HCT116 (cell line): Measurements from ENCODE around the gene DUSP2. TPM values are rescaled to one million over a fixed set of nuclear protein-coding genes. Genes with fewer than 3 reads are reported as not detected.

Source experiments
- ATAC-seq: fragments of 200-7000 bp; cut with Tn5 transposase; 2 replicates; pipeline ENCODE4 v1.9.1; 2020; ENCODE audit warnings: mild to moderate bottlenecking, moderate library complexity
- BruUV-seq: library from RNA; stranded (reverse); fragments of 400-500 nt; replicated peaks from 2 replicates; lab custom pipeline; 2021; lab: Mats Ljungman, UMichigan
- CTCF ChIA-PET: fragments of 300-600 bp; sonication (Branson Sonifier 250); formaldehyde crosslinking; loops from one replicate; lab custom pipeline; 2021; ENCODE audit warnings: antibody characterized with exemption; lab: Charles Lee
- POLR2A ChIA-PET: fragments of 300-600, 350-600 bp; sonication (Branson Sonifier 250); formaldehyde crosslinking; loops from one replicate; lab custom pipeline; 2021; ENCODE audit warnings: antibody characterized with exemption; lab: Charles Lee
- RAD21 ChIA-PET, 2 experiments: fragments of 300-600 bp; sonication (Branson Sonifier 250); formaldehyde crosslinking; loops; one replicate each; lab custom pipeline; 2023; ENCODE audit warnings: low total read pairs in 2 of 2; ENCODE audit not compliant: uncharacterized antibody in 2 of 2, unreplicated experiment in 2 of 2, low non-redundant PET in 1 of 2; lab: Charles Lee
- DNase-seq: peaks from one replicate; pipeline ENCODE4 v3.0.0-alpha.2; 2010; ENCODE audit warnings: low read depth, low spot score
- H2AFZ ChIP-seq: fragments of 200-600 bp; shearing (Covaris generic), sonication (generic); 2 replicates; pipeline ENCODE4 v1.6.1; 2017; ENCODE audit warnings: low read depth, mixed run types, mixed read lengths, antibody characterized with exemption, low read length; ENCODE audit not compliant: poor library complexity, severe bottlenecking
- H3K27ac ChIP-seq: 2 replicates; pipeline ENCODE4 v1.5.1; 2012; ENCODE audit warnings: low read depth, low read length
- H3K27me3 ChIP-seq: fragments of 200-600 bp; sonication (generic); 2 replicates; pipeline ENCODE4 v1.6.1; 2016; ENCODE audit warnings: mixed run types, low read length, mixed read lengths; ENCODE audit not compliant: insufficient read depth
- H3K36me3 ChIP-seq, 2 experiments: fragments of 200-500 bp in 1 of 2; fragments of 200-600 bp in 1 of 2; sonication (Bioruptor generic) in 1 of 2; sonication (generic) in 1 of 2; 2 replicates each; pipeline versions ENCODE4 v1.5.1 to v1.6.1; 2014 to 2016; ENCODE audit warnings: low read length in 2 of 2, inconsistent platforms in 1 of 2, mixed read lengths in 1 of 2, mixed run types in 1 of 2; ENCODE audit not compliant: insufficient read depth in 2 of 2, control insufficient read depth in 1 of 2
- H3K4me1 ChIP-seq, 2 experiments: fragments of 200-600 bp in 1 of 2; sonication (generic) in 1 of 2; 2 replicates each; pipeline versions ENCODE4 v1.5.1 to v1.6.1; 2012 to 2017; ENCODE audit warnings: low read length in 2 of 2, inconsistent platforms in 1 of 2, mild to moderate bottlenecking in 1 of 2, mixed read lengths in 1 of 2, mixed run types in 1 of 2, moderate library complexity in 1 of 2; ENCODE audit not compliant: insufficient read depth in 2 of 2, control insufficient read depth in 1 of 2
- H3K4me2 ChIP-seq: fragments of 200-600 bp; sonication (generic); 2 replicates; pipeline ENCODE4 v1.6.1; 2017; ENCODE audit warnings: mixed run types, low read length, mixed read lengths
- H3K4me3 ChIP-seq, 2 experiments: fragments of 200-600 bp in 1 of 2; sonication (generic) in 1 of 2; replicated peaks in 1 of 2; 2 replicates each; pipeline ENCODE4 v1.5.1; 2011 to 2016; ENCODE audit warnings: low read length in 2 of 2, control low read depth in 1 of 2, low read depth in 1 of 2, mild to moderate bottlenecking in 1 of 2, mixed read lengths in 1 of 2, mixed run types in 1 of 2
- H3K79me2 ChIP-seq: fragments of 200-600 bp; sonication (generic); 2 replicates; pipeline ENCODE4 v1.6.1; 2017; ENCODE audit warnings: mild to moderate bottlenecking, mixed run types, low read length, moderate library complexity, mixed read lengths; ENCODE audit not compliant: insufficient read depth
- H3K9ac ChIP-seq: fragments of 200-600 bp; sonication (generic); 2 replicates; pipeline ENCODE4 v1.6.1; 2016; ENCODE audit warnings: low read length, mixed read lengths
- H3K9me2 ChIP-seq: fragments of 200-600 bp; sonication (generic), shearing (Covaris generic); 2 replicates; pipeline ENCODE4 v1.6.1; 2017; ENCODE audit warnings: mixed run types, mild to moderate bottlenecking, moderate library complexity; ENCODE audit not compliant: insufficient read depth
- H3K9me3 ChIP-seq, 2 experiments: fragments of 200-500 bp in 1 of 2; fragments of 200-600 bp in 1 of 2; sonication (Bioruptor generic) in 1 of 2; sonication (generic) in 1 of 2; 2 replicates each; pipeline ENCODE4 v1.6.1; 2014 to 2017; ENCODE audit warnings: low read length in 2 of 2, mixed read lengths in 2 of 2, inconsistent platforms in 1 of 2, low read depth in 1 of 2, mild to moderate bottlenecking in 1 of 2, mixed run types in 1 of 2, moderate library complexity in 1 of 2; ENCODE audit not compliant: control insufficient read depth in 1 of 2, insufficient read depth in 1 of 2
- H4K20me1 ChIP-seq: fragments of 200-600 bp; sonication (generic), shearing (Covaris generic); 2 replicates; pipeline ENCODE4 v1.6.1; 2017; ENCODE audit warnings: mixed run types, mild to moderate bottlenecking, moderate library complexity; ENCODE audit not compliant: insufficient read depth
- EGR1 ChIP-seq: IDR thresholded peaks from 2 replicates; pipeline ENCODE4 v1.6.1; 2012; ENCODE audit warnings: low read depth
- EZH2 ChIP-seq: fragments of 200-600 bp; sonication (generic); IDR thresholded peaks from 2 replicates; pipeline ENCODE4 v1.6.1; 2017; ENCODE audit warnings: antibody characterized with exemption, mixed run types
- FOSL1 ChIP-seq: IDR thresholded peaks from 2 replicates; pipeline ENCODE4 v1.6.1; 2012; ENCODE audit warnings: low read depth
- RAD21 ChIP-seq: IDR thresholded peaks from 2 replicates; pipeline ENCODE4 v1.6.1; 2012; ENCODE audit warnings: low read depth, mild to moderate bottlenecking
- SP1 ChIP-seq: IDR thresholded peaks from 2 replicates; pipeline ENCODE4 v1.6.1; 2012; ENCODE audit warnings: low read depth
- TCF7L2 ChIP-seq: IDR thresholded peaks from 2 replicates; pipeline ENCODE4 v1.7.0; 2011; ENCODE audit warnings: borderline replicate concordance, inconsistent platforms; ENCODE audit not compliant: insufficient read depth, insufficient read length; ENCODE audit errors: extremely low read depth
- YY1 ChIP-seq: IDR thresholded peaks from 2 replicates; pipeline ENCODE4 v1.6.1; 2011; ENCODE audit warnings: low read length, low read depth, moderate library complexity, mild to moderate bottlenecking; ENCODE audit not compliant: insufficient replicate concordance; ENCODE audit errors: extremely low read depth
- ZFX ChIP-seq: fragments of 450-650 bp; IDR thresholded peaks from 2 replicates; pipeline ENCODE4 v1.6.1; 2017
- intact Hi-C: fragments of 100-400 bp; cut with micrococcal nuclease; formaldehyde crosslinking; loops from 2 replicates; pipeline ENCODE4 v1.10.0; 2022
- total RNA-seq: library from RNA; stranded (reverse); gene quantifications from one replicate; pipeline ENCODE4 v1.2.1, GENCODE V29; 2021; ENCODE audit not compliant: unreplicated experiment
- TF ChIP-seq, protein P1 (sequence below): IDR thresholded peaks from 2 replicates; pipeline ENCODE4 v1.6.1; 2012; ENCODE audit warnings: low read depth
- TF ChIP-seq, protein P2 (sequence below): IDR thresholded peaks from 2 replicates; pipeline ENCODE4 v1.6.1; 2011; ENCODE audit warnings: mild to moderate bottlenecking, low read length, moderate library complexity; ENCODE audit not compliant: insufficient replicate concordance; ENCODE audit errors: extremely low read depth
- TF ChIP-seq, protein P3 (sequence below): IDR thresholded peaks from 2 replicates; pipeline ENCODE4 v1.6.1; 2012
- TF ChIP-seq, protein P4 (sequence below): IDR thresholded peaks from 2 replicates; pipeline ENCODE4 v1.6.1; 2012

The DUSP2 gene
- total RNA-seq, 1 experiment from 2014 or later: 24.5 TPM

DNA sequence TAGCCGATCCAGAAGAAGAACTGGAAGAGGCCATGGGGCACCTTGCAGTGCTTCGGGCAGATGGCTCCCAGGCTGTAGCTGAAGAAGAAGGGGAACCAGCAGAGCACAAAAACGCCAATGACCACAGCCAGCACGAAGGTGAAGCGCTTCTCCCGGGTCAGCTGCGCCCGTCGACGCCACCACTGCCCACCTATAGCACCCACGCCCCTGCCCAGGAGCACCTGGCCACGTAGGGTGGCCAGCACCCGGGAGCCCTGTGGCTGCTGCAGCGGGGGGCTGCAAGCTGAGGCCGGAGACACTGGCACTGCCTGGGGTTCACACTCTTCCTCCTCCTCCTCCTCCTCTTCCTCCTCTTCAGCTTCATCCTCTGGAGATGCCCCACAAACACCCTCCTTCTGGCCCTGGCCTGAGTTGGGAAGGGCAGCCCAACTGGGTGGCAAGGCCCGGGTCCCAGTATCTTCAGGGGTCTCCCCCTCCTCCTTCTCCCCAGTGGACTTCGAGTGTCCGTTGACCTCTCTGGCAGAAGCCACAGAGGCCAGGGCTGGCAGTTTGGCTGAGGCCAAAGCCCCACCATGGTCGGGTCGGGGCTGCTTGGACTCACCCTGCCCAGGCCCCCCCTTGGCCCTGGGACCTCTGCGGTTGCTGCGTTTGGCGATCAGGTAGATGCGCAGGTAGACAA is 30.2 kb downstream of the DUSP2 start:
- Histone ChIP-seq H3K4me1 (peaks cover 11 to 16% of the 10 kb centered on the region in 2 experiments), H4K20me1 (no peaks in the 10 kb centered on the region), H3K36me3 (no peaks in the 10 kb centered on the region), H3K9me2 (no peaks in the 10 kb centered on the region), H3K79me2 (no peaks in the 10 kb centered on the region), H3K4me3 (no peak overlapping the region), H3K9me3 (no peaks in the 10 kb centered on the region), H3K9ac (no peak overlapping the region), H2AFZ (no peak overlapping the region), H3K27ac (no peak overlapping the region), H3K27me3 (no peaks in the 10 kb centered on the region), H3K4me2 (no peak overlapping the region)
- no TSS peak for BruUV-seq
- DNase-seq (no peak), ATAC-seq (no peak)
- intact Hi-C loops: no loop called here
- ChIA-PET CTCF (interaction anchor here (0.9 kb wide), 1 partner anchor 122 kb away, joined by 3 read pairs; no protein-coding TSS in a partner anchor), RAD21 (no interaction called here), POLR2A (no interaction called here)
- TF ChIP-seq, protein P1, sequence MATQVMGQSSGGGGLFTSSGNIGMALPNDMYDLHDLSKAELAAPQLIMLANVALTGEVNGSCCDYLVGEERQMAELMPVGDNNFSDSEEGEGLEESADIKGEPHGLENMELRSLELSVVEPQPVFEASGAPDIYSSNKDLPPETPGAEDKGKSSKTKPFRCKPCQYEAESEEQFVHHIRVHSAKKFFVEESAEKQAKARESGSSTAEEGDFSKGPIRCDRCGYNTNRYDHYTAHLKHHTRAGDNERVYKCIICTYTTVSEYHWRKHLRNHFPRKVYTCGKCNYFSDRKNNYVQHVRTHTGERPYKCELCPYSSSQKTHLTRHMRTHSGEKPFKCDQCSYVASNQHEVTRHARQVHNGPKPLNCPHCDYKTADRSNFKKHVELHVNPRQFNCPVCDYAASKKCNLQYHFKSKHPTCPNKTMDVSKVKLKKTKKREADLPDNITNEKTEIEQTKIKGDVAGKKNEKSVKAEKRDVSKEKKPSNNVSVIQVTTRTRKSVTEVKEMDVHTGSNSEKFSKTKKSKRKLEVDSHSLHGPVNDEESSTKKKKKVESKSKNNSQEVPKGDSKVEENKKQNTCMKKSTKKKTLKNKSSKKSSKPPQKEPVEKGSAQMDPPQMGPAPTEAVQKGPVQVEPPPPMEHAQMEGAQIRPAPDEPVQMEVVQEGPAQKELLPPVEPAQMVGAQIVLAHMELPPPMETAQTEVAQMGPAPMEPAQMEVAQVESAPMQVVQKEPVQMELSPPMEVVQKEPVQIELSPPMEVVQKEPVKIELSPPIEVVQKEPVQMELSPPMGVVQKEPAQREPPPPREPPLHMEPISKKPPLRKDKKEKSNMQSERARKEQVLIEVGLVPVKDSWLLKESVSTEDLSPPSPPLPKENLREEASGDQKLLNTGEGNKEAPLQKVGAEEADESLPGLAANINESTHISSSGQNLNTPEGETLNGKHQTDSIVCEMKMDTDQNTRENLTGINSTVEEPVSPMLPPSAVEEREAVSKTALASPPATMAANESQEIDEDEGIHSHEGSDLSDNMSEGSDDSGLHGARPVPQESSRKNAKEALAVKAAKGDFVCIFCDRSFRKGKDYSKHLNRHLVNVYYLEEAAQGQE: no peak
- TF ChIP-seq FOSL1 (no peak), EZH2 (no peak), ZFX (no peak), RAD21 (no peak), EGR1 (no peak), TCF7L2 (no peak), SP1 (no peak), YY1 (no peak)
- TF ChIP-seq, protein P2, sequence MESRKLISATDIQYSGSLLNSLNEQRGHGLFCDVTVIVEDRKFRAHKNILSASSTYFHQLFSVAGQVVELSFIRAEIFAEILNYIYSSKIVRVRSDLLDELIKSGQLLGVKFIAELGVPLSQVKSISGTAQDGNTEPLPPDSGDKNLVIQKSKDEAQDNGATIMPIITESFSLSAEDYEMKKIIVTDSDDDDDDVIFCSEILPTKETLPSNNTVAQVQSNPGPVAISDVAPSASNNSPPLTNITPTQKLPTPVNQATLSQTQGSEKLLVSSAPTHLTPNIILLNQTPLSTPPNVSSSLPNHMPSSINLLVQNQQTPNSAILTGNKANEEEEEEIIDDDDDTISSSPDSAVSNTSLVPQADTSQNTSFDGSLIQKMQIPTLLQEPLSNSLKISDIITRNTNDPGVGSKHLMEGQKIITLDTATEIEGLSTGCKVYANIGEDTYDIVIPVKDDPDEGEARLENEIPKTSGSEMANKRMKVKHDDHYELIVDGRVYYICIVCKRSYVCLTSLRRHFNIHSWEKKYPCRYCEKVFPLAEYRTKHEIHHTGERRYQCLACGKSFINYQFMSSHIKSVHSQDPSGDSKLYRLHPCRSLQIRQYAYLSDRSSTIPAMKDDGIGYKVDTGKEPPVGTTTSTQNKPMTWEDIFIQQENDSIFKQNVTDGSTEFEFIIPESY: no peak
- TF ChIP-seq, protein P3, sequence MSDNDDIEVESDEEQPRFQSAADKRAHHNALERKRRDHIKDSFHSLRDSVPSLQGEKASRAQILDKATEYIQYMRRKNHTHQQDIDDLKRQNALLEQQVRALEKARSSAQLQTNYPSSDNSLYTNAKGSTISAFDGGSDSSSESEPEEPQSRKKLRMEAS: no peak
- TF ChIP-seq, protein P4, sequence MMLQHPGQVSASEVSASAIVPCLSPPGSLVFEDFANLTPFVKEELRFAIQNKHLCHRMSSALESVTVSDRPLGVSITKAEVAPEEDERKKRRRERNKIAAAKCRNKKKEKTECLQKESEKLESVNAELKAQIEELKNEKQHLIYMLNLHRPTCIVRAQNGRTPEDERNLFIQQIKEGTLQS: no peak
